ENCODE results near the gene ATG13.
"Not testable (repeated sequence)": the region's sequence is repeated elsewhere in the genome, so short reads cannot be mapped to it uniquely, and the experiment has no call there.

Gene ATG13

DNA sequence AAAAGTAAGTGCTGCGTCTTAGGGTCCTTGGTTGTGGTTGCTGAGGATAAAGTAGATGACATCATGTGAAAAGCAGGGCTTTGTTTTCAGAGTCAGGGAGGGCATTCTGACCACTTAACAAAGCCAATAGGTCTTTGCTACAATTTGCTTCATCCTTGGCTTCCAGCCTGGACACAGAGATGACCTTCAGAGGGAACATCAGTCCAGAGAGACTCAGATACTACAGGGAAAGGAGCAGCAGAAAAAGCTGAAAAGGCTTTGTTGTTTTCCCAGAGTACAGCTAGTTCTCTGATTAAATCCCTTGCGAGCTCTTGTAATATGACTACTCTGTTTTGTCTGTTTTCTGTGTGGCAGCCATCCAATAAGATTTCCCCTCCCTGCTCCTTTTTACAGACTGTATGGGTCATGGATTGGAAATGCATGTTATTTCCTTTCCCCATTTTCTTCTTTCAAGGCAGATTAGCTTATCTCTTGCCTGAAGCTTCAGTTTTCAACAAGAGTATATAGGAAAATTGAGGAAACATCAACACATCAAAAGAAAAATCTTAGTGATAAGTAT is 31.9 kb downstream of the ATG13 start:
- no peak for DNase-seq

DNA sequence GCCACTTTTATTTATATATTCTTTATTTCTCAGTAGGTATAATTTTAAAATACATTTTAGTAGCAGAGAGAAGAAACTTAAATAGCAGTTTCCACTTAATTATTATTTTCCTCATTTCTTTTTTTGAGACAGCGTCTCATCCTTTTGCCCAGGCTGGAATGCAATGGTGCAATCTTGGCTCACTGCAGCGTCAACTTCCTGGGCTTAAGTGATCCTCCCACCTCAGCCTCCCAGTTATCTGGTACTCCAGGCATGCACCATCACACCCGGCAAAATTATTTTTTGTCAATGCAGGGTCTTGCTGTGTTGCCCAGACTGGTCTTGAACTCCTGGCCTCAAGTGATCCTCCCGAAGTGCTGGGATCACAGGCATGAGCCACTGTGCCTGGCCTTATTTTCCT is 38.3 kb downstream of the ATG13 start:
- DNase-seq: no peak

DNA sequence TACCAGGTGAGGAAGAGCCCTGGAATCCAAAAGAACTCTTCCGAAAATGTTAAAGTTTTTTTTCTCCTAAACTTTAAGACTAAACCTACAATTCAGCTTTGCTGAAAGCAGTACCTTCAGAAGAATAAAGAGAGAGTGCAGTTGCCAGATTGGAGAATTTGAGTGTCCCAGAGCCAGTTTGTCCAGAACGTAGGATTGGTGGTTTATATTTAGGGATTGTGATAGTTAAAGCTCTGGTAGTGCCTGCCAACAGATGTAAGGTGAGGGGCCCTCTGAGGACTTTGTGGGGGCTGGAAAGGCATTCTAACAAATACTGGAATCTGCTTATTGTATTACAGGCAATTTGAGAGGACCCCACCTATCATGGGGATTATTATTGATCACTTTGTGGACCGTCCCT is 39.8 kb downstream of the ATG13 start:
- no peak for DNase-seq

DNA sequence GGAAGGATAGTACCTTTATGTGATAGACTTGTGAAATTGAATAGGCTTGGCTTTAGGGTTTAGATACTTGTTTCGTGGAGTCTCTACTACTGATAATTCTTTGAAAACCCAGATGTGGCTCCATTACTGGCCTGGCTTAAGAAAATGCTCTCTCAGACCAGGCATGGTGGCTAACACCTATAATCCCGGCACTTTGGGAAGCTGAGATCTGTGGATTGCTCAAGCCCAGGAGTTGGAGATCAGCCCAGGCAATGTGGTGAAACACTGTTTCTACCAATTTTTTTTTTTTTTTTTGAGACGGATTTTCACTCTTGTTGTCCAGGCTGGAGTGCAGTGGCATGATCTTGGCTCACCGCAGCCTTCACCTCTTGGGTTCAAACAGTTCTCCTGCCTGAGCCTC is 40.9 kb downstream of the ATG13 start:
- no peak for DNase-seq

GRCh38 chr11:46659908-46660307 is 42.6 kb downstream of the ATG13 start:
- DNase-seq: no peak

- DNase-seq: no peak
Observed at GRCh38 chr11:46661836-46662235, 44.5 kb downstream of the ATG13 start.

DNA sequence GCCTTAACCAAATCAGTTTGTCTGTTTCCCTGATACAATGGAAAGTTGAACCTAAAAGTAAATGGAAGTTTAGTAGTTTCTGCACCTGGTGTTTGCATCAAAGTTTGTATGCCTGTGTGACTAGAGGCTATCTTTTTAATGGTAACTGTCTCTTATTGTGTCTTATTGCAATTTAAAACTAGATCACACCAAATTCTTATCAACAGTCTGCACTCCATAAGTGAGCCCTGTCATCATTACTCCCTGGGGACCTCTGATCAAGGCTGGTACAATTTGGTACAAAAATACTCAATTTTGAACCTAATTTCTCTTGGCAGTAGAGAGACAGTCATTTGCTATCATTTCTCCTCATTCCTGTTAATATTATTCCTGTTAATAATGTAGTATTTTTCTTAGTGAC is 45.0 kb downstream of the ATG13 start:
- DNase-seq: no peak

GRCh38 chr11:46663277-46663940 is 46.1 kb downstream of the ATG13 start:
- no peak for DNase-seq

- DNase-seq: no peak
Observed at GRCh38 chr11:46664612-46665011, 47.3 kb downstream of the ATG13 start.

DNA sequence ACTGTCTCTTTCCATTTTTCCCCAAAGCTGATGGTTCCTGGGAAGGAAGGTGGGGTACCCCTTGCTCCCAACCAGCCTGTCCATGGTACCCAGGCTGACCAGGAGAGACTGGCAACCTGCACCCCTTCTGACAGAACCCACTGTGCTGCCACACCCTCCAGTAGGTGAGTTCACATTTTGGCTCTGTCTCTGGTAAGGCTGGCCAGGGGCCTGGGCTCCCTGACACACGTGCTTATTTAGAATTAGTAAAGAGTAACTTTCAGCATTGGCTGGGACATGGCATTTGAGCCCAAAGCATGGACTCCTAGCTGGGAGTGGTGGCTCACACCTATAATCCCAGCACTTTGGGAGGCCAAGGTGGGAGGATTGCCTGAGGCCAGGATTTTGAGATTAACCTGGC is 48.0 kb downstream of the ATG13 start:
- DNase-seq: no peak

- DNase-seq: no peak
Observed at GRCh38 chr11:46666516-46666915, 49.2 kb downstream of the ATG13 start.

DNA sequence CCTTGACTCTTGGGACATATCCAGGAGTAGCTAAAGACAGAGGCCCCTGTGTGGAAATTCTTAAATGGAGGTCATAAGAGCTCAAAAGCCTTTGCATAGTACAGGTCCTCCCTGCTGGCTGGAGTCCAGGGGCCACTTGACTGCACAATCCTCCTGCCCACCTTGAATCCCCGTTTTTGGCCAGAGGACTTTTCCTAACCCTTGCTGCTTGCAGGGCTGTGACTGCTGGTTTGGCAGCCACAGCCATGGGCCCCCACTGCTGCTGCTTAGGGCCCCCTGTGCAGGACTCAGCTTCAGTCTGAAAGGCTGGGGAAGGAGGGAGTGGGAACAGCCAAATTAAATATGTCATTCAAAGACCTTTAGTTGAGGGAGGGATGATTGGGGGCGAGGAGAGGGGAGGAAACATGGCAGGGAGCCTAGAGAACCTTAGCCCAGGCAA is 49.7 kb downstream of the ATG13 start:
- no peak for DNase-seq

DNA sequence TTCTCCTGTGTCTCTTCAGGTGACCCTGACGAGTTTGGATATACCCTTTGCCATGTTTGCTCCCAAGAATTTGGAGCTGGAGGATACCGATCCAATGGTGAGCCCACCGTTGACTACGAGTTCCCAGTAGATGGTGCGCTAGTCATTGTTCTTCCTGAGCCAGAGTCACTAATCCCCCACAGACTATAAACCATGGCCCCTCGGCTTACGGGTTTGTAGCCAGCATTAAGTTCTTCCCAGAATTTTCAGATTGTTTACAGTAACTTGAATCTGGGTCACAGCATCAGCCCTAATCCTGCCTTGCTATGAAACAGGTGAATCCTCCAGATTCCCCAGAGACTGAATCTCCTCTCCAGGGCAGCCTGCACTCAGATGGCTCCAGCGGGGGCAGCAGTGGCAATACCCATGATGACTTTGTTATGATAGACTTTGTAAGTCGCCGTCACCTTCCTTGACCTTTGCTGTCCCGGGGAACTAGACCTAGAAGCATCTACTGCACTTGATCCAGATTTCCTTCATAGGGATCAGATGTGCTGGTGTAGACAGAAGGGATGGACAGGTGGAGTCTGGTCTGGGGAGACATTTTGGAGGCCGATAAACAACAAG is 51.2 kb downstream of the ATG13 start:
- no peak for DNase-seq

- DNase-seq: no peak
Observed at GRCh38 chr11:46669711-46670139, 52.4 kb downstream of the ATG13 start.

- DNase-seq: not testable (repeated sequence)
Observed at GRCh38 chr11:46670521-46670920, 53.2 kb downstream of the ATG13 start.

DNA sequence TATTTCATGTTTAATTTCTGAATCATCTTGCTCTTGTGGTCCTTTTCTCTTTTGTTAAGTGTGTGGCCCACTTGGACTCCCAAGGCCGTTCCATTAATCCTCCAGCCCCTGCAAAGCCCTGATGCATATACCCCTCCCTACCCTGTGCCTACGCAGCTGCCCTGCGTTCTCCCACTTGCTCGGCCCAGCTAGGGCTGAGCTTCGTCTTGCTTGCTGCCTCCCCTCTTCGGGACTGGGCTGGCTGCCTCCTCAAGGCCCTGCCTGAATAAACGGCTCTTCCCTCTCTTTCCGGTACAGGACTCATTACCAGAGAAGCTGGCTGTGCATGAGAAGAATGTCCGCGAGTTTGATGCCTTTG is 54.6 kb downstream of the ATG13 start:
- DNase-seq: no peak

GRCh38 chr11:46672381-46672839 is 55.1 kb downstream of the ATG13 start:
- DNase-seq: no peak

DNA sequence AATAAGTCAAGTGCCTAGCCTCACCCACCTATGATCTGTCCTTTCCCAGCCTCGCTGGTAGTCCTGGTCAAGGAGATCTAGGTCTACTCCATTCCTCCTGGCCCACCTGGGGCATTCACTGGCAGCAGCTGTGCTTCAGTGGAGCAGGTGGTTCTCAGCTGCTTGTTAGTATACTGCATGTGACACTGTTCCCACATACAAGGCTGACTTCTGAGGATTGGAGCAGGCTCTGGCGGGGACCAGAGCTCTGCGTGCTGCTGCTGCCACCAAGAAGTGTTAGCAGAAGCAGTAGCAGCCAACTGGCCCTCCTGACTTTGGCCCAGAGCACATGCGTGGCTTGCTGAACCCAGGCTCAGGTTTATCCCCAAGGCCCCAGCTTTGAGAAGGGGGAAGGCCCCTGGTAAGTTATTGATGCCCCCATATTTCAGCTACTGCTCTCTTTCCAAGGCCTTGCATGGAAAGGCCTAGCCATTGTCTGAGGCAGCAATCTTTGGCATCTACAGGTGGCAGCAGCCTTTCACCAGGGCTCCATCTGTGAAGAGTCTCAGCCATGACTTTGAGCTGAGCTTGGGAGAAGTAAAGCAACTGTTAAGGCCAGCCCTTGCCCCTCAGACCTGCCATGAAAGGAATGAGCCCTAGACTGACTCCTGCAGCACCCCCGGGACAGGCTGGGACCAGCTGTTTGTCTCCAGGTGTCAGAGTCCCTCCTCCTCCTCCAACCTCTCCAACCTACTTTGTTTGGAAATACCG is 56.5 kb downstream of the ATG13 start:
- no peak for DNase-seq

- no peak for DNase-seq
Observed at GRCh38 chr11:46674463-46675287, 57.3 kb downstream of the ATG13 start.

GRCh38 chr11:46675288-46675851 is 58.0 kb downstream of the ATG13 start:
- no peak for DNase-seq

GRCh38 chr11:46675949-46676348 is 58.6 kb downstream of the ATG13 start:
- no peak for DNase-seq

DNA sequence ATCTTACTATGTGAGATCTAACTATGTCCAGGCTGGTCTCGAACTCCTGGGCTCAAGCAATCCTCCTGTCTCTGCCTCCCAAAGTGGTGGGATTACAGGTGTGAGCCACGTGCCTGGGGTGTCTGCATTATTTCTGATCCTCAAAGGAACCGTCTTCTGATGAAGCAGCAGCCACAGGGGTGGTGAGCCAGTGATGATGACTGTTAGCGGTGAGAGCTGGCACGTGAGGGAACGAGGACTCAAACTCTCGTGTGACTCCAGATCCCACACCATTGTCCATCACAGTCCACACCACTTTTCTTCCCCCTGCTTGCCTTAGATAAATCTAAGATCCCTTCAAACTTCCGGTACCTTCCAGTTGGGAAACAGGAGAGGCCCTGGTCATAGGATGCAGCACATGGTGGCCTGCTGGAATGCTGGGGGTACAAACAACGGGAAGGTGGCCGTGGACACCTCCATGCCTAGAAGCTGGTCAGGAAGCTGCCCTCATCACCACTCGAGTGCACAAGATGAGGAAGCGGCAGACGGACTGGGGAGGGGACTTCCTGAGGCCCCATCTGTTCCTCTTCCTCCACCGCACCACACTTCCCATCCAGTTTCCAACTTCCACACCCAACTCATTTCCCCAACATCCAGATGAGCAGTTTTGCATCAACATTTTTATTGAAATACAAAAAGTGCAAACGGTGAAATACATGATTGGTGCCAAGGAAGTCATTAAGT is 59.2 kb downstream of the ATG13 start:
- no peak for DNase-seq
